GM12872 (cell line): ENCODE data around the gene MLYCD.

Experiments used
- TF ChIP-seq, protein P1 (sequence below): IDR thresholded peaks from 3 replicates; pipeline ENCODE4 v1.5.1; 2011; ENCODE audit warnings: low read depth, mild to moderate bottlenecking, low read length, moderate library complexity; ENCODE audit not compliant: insufficient read depth

The MLYCD gene

GRCh38 chr16:83973581-83974385, 74.9 kb downstream of the MLYCD start:
- TF ChIP-seq, protein P1, sequence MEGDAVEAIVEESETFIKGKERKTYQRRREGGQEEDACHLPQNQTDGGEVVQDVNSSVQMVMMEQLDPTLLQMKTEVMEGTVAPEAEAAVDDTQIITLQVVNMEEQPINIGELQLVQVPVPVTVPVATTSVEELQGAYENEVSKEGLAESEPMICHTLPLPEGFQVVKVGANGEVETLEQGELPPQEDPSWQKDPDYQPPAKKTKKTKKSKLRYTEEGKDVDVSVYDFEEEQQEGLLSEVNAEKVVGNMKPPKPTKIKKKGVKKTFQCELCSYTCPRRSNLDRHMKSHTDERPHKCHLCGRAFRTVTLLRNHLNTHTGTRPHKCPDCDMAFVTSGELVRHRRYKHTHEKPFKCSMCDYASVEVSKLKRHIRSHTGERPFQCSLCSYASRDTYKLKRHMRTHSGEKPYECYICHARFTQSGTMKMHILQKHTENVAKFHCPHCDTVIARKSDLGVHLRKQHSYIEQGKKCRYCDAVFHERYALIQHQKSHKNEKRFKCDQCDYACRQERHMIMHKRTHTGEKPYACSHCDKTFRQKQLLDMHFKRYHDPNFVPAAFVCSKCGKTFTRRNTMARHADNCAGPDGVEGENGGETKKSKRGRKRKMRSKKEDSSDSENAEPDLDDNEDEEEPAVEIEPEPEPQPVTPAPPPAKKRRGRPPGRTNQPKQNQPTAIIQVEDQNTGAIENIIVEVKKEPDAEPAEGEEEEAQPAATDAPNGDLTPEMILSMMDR = no peak

DNA sequence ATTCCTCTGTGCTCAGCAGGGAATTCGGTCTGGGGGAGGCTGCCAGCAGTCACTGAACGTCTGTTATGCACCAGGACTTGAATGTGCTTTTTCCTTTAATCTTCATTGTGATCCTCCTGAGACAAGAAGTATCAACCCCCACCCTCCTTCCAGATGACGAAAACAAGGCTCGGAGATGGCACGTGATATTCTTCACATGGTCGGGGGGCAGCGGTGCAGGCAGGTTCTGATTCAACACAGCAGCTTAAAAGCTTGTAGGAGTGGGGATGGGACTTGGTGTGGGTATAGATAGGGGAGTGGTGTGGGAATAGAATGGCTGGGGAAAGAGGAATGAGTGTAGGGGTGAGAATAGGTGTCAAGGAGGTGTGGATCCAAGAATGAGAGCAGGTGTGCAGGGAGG, 75.6 kb downstream of the MLYCD start:
- TF ChIP-seq, protein P1 = no peak

GRCh38 chr16:83975590-83976260, 76.8 kb downstream of the MLYCD start:
- TF ChIP-seq, protein P1 = no peak
